Heart left ventricle (tissue), 13 donors: Measurements from ENCODE around the gene RRP7A.

Experiments used
- CTCF ChIP-seq, 12 donors: fragments of 200-600 bp; sonication (generic) in 4 of 12; IDR thresholded peaks; one replicate each; pipeline versions ENCODE4 v1.5.0 to v1.8.0; 2018 to 2022; ENCODE audit warnings: antibody characterized with exemption in 12 of 12, mild to moderate bottlenecking in 5 of 12
- POLR2A ChIP-seq, 2 donors: fragments of 450-650 bp; IDR thresholded peaks; one replicate each; pipeline ENCODE4 v1.6.1; 2017; ENCODE audit warnings: antibody characterized with exemption in 2 of 2, mild to moderate bottlenecking in 2 of 2, moderate library complexity in 2 of 2
- donor health status: ischemic (EF 13 %, LVEDD 7.1; RV severe dilation, severe dysfunction).
- donor health status: DM: no; HTN: yes; CAD: no.
- donor health status: DM: no; HTN: no; CAD: no.
- donor health status: ischemic (EF 25% LVEDD 6.9; RV normal size, moderate dysfunction).
- donor health status: ischemic (EF 25% LVEDD 5.7; RV mildly dilated, moderate dysfunction).
- donor health status: ischemic (EF 35%, LVEDD 5.7; RV mildly dilated, moderate dysfunction).
- donor health status: nonischemic (EF 11% LVEDD 7.7; RV severe dilation, severe dysfunction).
- donor health status: DM: yes; HTN: yes; CAD: no.
- donor health status: PGD.
- donor health status: ischemic (EF 29% LVEDD 5.4; RV normal size, mild dysfunction).
- donor health status: nonischemic (EF 23%, LVEDD 6.1; RV moderate dilation, normal function).

DNA sequence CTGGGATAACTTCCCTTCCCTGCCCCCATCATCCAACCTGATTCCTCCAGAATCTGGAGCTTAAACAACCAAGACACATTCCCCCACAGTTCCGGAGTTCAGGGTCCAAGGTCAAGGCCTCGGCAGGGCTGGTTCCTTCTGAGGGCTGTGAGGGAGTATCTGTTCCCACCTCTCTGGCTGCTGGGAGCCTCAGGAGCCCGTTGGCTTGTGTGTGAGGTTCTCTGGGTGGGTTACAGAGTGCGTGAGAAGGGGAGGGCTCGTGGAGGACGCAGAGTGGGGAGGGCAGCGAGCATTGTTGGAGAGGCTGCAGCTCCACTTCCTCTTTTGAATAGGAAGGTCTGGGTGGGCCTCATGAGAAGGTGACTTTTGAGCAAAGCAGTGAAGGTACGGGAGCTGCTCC is 42.7 kb upstream of the RRP7A start:
- TF ChIP-seq CTCF (IDR thresholded peaks at IDR 0.05) = no peak
- no peak for TF ChIP-seq POLR2A (IDR thresholded peaks at IDR 0.05)
